ENCODE data around the gene TRIM75.
"Not testable (repeated sequence)": the region's sequence is repeated elsewhere in the genome, so short reads cannot be mapped to it uniquely, and the experiment has no call there.

Gene TRIM75

DNA sequence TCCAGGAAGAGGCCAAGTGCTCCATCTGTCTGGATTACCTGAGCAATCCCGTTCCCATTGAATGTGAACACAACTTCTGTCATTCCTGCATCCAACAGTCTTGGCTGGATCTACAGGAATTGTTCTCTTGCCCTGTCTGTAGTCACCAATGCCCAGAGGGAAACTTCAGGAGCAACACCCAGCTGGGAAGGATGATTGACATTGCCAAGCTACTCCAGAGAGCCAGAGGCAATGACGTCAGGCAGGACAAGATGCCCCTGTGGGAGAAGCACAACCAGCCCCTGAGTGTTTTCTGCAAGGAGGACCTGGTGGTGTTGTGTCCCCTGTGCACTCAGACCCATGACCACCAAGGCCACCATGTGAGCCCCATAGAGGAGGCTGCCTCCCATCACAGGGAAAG is 43.2 kb upstream of the TRIM75 start:
- TF ChIP-seq, protein P1, sequence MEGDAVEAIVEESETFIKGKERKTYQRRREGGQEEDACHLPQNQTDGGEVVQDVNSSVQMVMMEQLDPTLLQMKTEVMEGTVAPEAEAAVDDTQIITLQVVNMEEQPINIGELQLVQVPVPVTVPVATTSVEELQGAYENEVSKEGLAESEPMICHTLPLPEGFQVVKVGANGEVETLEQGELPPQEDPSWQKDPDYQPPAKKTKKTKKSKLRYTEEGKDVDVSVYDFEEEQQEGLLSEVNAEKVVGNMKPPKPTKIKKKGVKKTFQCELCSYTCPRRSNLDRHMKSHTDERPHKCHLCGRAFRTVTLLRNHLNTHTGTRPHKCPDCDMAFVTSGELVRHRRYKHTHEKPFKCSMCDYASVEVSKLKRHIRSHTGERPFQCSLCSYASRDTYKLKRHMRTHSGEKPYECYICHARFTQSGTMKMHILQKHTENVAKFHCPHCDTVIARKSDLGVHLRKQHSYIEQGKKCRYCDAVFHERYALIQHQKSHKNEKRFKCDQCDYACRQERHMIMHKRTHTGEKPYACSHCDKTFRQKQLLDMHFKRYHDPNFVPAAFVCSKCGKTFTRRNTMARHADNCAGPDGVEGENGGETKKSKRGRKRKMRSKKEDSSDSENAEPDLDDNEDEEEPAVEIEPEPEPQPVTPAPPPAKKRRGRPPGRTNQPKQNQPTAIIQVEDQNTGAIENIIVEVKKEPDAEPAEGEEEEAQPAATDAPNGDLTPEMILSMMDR (IDR thresholded peaks at IDR 0.05; ENCODE audit: low read depth, low read length, missing control alignments) = no peak
- Histone ChIP-seq H3K27ac (no peak overlapping the region), H3K36me3 (replicated peaks) (no peaks in the 10 kb centered on the region), H3K27me3 (replicated peaks) (no peaks in the 10 kb centered on the region), H3K4me3 (ENCODE audit: low read depth, low read length) (no peak overlapping the region)
- no peak for DNase-seq
- in situ Hi-C loops (cut with HindIII; ENCODE audit: low pct_ligation_motif_present, low sequenced_read_pairs) = no loop called here

DNA sequence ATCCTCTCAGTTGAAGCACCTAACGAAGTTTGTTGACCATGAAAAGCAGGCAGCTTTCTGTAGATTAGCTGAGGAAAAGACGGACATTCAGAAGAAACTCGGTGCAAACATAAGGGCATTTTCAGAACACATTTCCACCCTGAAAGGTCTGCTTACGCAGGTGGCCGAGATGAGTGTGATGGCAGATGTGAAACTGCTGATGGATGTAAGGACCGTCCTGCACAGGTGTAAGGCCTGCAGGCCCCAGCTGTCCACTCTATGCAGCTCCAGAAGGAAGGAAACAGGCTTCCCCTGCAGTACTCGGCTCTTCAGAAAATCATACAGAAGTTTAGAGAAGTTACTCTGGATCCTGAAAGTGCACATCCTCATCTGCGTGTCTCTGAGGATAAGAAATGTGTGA is 42.7 kb upstream of the TRIM75 start:
- in situ Hi-C loops (cut with HindIII; ENCODE audit: low pct_ligation_motif_present, low sequenced_read_pairs) = no loop called here
- no peak overlapping the region for H3K4me3 ChIP-seq (ENCODE audit: low read depth, low read length)
- DNase-seq = no peak
- H3K27ac ChIP-seq = no peak overlapping the region
- no peaks in the 10 kb centered on the region for H3K27me3 ChIP-seq (replicated peaks)
- TF ChIP-seq, protein P1 (IDR thresholded peaks at IDR 0.05; ENCODE audit: low read depth, low read length, missing control alignments) = no peak
- no peaks in the 10 kb centered on the region for H3K36me3 ChIP-seq (replicated peaks)

DNA sequence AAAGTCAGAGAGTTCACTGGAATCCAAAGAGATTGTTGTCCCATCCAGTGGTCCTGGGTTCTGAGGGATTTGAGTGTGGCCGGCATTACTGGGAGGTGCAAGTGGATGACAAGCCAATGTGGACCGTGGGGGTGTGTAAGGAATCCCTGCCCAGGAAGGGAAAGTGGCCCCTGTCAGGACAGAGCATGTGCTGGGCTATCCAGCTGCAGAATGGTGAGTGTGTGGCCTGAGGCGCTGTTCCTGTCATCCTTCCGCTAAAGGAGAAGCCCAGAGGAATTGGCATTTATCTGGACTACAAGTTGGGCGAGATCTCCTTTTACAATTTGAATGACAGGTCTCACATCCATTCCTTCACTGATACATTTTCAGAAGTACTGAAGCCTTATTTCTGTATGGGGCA is 42.3 kb upstream of the TRIM75 start:
- Histone ChIP-seq H3K4me3 (ENCODE audit: low read depth, low read length) (no peak overlapping the region), H3K36me3 (replicated peaks) (no peaks in the 10 kb centered on the region), H3K27ac (no peak overlapping the region), H3K27me3 (replicated peaks) (no peaks in the 10 kb centered on the region)
- TF ChIP-seq, protein P1 (IDR thresholded peaks at IDR 0.05; ENCODE audit: low read depth, low read length, missing control alignments) = no peak
- in situ Hi-C loops (cut with HindIII; ENCODE audit: low pct_ligation_motif_present, low sequenced_read_pairs) = no loop called here
- DNase-seq = no peak

DNA sequence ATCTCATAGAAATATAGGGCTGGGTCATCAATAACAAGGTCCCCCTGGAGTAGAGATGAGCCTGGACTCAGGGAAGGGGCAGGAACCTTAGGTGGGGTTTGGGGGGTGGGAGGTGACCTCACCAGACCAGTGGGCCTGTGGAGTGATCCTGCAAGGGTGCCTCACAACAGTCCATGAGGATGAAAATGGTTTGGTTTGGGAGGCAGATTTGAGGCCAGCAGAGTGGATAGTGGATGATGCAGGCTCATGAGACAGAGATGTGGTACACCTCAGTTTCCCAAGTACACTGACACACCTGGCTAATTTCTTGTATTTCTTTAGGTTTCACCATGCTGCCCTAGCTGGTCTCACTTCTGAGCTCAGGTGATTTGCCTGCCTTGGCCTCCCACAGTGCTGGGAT is 40.0 kb upstream of the TRIM75 start:
- TF ChIP-seq, protein P1 (IDR thresholded peaks at IDR 0.05; ENCODE audit: low read depth, low read length, missing control alignments) = no peak
- no peak for DNase-seq
- no peak overlapping the region for H3K27ac ChIP-seq
- H3K4me3 ChIP-seq (ENCODE audit: low read depth, low read length) = no peak overlapping the region
- H3K36me3 ChIP-seq (replicated peaks) = no peaks in the 10 kb centered on the region
- H3K27me3 ChIP-seq (replicated peaks) = no peaks in the 10 kb centered on the region
- in situ Hi-C loops (cut with HindIII; ENCODE audit: low pct_ligation_motif_present, low sequenced_read_pairs) = no loop called here

DNA sequence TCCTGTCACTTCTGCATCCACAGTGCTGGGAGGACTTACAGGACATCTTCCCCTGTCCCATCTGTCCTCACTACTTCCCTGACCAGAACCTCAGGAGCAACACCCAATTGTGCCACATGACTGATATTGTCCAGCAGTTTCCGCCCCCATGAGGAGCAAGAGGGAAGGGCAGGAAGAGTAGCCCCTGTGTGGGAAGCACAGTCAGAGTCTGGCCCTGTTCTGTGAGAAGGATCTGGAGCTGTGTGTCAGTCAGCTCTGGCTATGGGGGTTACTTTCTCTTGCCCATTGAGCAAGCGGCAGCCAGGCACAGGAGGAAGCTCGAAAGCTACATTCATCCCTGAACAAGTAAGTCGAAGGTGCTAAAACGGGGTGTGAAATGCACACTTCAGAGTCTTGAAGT is 36.7 kb upstream of the TRIM75 start:
- TF ChIP-seq, protein P1 (IDR thresholded peaks at IDR 0.05; ENCODE audit: low read depth, low read length, missing control alignments) = peak; percentile 42
- no peak overlapping the region for H3K27ac ChIP-seq
- no peak for DNase-seq
- in situ Hi-C loops (cut with HindIII; ENCODE audit: low pct_ligation_motif_present, low sequenced_read_pairs) = no loop called here
- H3K4me3 ChIP-seq (ENCODE audit: low read depth, low read length) = no peak overlapping the region
- no peaks in the 10 kb centered on the region for H3K36me3 ChIP-seq (replicated peaks)
- H3K27me3 ChIP-seq (replicated peaks) = no peaks in the 10 kb centered on the region

DNA sequence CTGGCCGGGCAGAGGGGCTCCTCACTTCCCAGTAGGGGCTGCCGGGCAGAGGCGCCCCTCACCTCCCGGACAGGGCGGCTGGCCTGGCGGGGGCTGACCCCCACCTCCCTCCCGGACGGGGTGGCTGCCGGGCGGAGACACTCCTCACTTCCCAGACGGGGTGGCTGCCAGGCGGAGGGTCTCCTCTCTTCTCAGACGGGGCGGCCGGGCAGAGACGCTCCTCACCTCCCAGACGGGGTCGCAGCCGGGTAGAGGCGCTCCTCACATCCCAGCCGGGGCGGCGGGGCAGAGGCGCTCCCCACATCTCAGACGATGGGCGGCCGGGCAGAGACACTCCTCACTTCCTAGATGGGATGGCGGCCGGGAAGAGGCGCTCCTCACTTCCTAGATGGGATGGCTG is 33.7 kb upstream of the TRIM75 start:
- DNase-seq; H3K27me3 ChIP-seq (replicated peaks); H3K4me3 ChIP-seq (ENCODE audit: low read depth, low read length); H3K27ac ChIP-seq; H3K36me3 ChIP-seq (replicated peaks); in situ Hi-C loops (cut with HindIII; ENCODE audit: low pct_ligation_motif_present, low sequenced_read_pairs): not testable (repeated sequence)

DNA sequence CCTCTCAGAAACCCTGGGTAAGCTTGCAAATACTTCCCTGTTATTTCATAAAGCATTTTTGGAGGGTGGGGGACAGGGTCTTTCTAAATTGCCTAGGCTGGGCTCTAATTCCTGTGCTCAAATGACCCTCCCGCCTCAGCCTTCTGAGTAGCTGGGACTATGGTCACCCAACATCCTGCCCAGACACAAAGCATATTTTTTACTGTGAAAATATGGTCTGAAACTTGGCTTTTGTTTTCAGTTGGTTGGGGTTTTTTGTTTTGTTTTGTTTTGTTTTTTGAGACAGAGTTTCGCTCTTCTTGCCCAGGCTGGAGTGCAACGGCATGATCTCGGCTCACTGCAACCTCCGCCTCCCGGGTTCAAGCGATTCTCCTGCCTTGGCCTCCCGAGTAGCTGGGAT is 27.9 kb upstream of the TRIM75 start:
- not testable (repeated sequence) for H3K4me3 ChIP-seq (ENCODE audit: low read depth, low read length)

More for the DNA sequence above, 27.9 kb upstream of the TRIM75 start:
- DNase-seq; H3K27me3 ChIP-seq (replicated peaks); H3K36me3 ChIP-seq (replicated peaks); in situ Hi-C loops (cut with HindIII; ENCODE audit: low pct_ligation_motif_present, low sequenced_read_pairs); H3K27ac ChIP-seq: not testable (repeated sequence)

Data from brain microvascular endothelial cell (primary cell).